Activated CD4-positive, alpha-beta T cell treated with anti-CD3 and anti-CD28 coated beads for 24 hours (primary cell): ENCODE data around the gene CHERP.
A peak's percentile ranks its signal among the peaks of the same experiment; 100 is the strongest.
"Not testable (repeated sequence)": the region's sequence is repeated elsewhere in the genome, so short reads cannot be mapped to it uniquely, and the experiment has no call there.

Experiments
- DNase-seq, 2 donors: peaks; one replicate each; pipeline ENCODE4 v3.0.0-alpha.2; 2020; ENCODE audit warnings: low read depth in 2 of 2

The CHERP gene

GRCh38 chr19:16520074-16520973 is 21.9 kb downstream of the CHERP start:
- no peak for DNase-seq

GRCh38 chr19:16519230-16519687 is 23.0 kb downstream of the CHERP start:
- no peak for DNase-seq

- no peak for DNase-seq
Measured at GRCh38 chr19:16518483-16519229, 23.6 kb downstream of the CHERP start.

GRCh38 chr19:16518061-16518460 is 24.2 kb downstream of the CHERP start:
- DNase-seq: no peak

- DNase-seq: no peak
Measured at GRCh38 chr19:16516923-16517610, 25.2 kb downstream of the CHERP start.

GRCh38 chr19:16516381-16516780 is 25.9 kb downstream of the CHERP start:
- DNase-seq: no peak

GRCh38 chr19:16514383-16515019 is 27.7 kb downstream of the CHERP start:
- DNase-seq: no peak

- DNase-seq: not testable (repeated sequence)
Measured at GRCh38 chr19:16512611-16513010, 29.6 kb downstream of the CHERP start.

GRCh38 chr19:16509141-16510061 is 32.8 kb downstream of the CHERP start:
- DNase-seq: no peak

- DNase-seq: no peak
Measured at GRCh38 chr19:16508546-16508945, 33.7 kb downstream of the CHERP start.

- DNase-seq: no peak
Measured at GRCh38 chr19:16506961-16507360, 35.3 kb downstream of the CHERP start.

- not testable (repeated sequence) for DNase-seq
Measured at GRCh38 chr19:16506161-16506560, 36.1 kb downstream of the CHERP start.

GRCh38 chr19:16504271-16504670 is 38.0 kb downstream of the CHERP start:
- no peak for DNase-seq

GRCh38 chr19:16497837-16498236 is 44.4 kb downstream of the CHERP start:
- no peak for DNase-seq

GRCh38 chr19:16497042-16497441 is 45.2 kb downstream of the CHERP start:
- DNase-seq: no peak

- DNase-seq: no peak
Measured at GRCh38 chr19:16496613-16496983, 45.6 kb downstream of the CHERP start.

GRCh38 chr19:16495982-16496612 is 46.1 kb downstream of the CHERP start, which contains the start of the genes C19orf44 and CALR3:
C19orf44 (plus strand) TSS chr19:16496394; CDS start chr19:16500793, 4,399 bp downstream.
CALR3 (minus strand) TSS chr19:16496167; CDS start chr19:16496129, 38 bp downstream.
- peak; percentile 94 to 95 for DNase-seq

GRCh38 chr19:16486476-16486875 is 55.8 kb downstream of the CHERP start:
- DNase-seq: not testable (repeated sequence)

- DNase-seq: no peak
Measured at GRCh38 chr19:16482745-16483144, 59.5 kb downstream of the CHERP start.

- DNase-seq: no peak
Measured at GRCh38 chr19:16477311-16477710, 64.9 kb downstream of the CHERP start.
